ES-I3 (cell line): ENCODE data around the gene ADARB1.

ENCODE experiments used
- H3K36me3 ChIP-seq: 2 replicates; pipeline ENCODE4 v1.6.1; 2013; ENCODE audit warnings: mild to moderate bottlenecking, low read length, control low read depth, moderate library complexity; ENCODE audit not compliant: insufficient read depth
- H3K4me1 ChIP-seq: 2 replicates; pipeline ENCODE4 v1.6.1; 2013; ENCODE audit warnings: mild to moderate bottlenecking, control low read depth, low read length; ENCODE audit not compliant: insufficient read depth
- H3K9ac ChIP-seq: 2 replicates; pipeline ENCODE4 v1.6.1; 2013; ENCODE audit warnings: low read depth, mild to moderate bottlenecking, low read length, moderate library complexity
- H3K9me3 ChIP-seq: 2 replicates; pipeline ENCODE4 v1.6.1; 2013; ENCODE audit warnings: mild to moderate bottlenecking, low read length, moderate library complexity; ENCODE audit not compliant: control insufficient read depth, insufficient read depth

The ADARB1 gene

GRCh38 chr21:45215213-45215612 lies 140.8 kb downstream of the ADARB1 start:
- H3K9me3 ChIP-seq: no peaks in the 10 kb centered on the region
- H3K36me3 ChIP-seq: no peaks in the 10 kb centered on the region
- no peak overlapping the region for H3K9ac ChIP-seq
- no peaks in the 10 kb centered on the region for H3K4me1 ChIP-seq

- no peak overlapping the region for H3K9ac ChIP-seq
- no peaks in the 10 kb centered on the region for H3K36me3 ChIP-seq
- no peaks in the 10 kb centered on the region for H3K9me3 ChIP-seq
These were observed 142.6 kb downstream of the ADARB1 start for GRCh38 chr21:45217010-45217409.

GRCh38 chr21:45219517-45219916 lies 145.1 kb downstream of the ADARB1 start:
- no peak overlapping the region for H3K9ac ChIP-seq
- H3K4me1 ChIP-seq: no peaks in the 10 kb centered on the region
- H3K9me3 ChIP-seq: no peaks in the 10 kb centered on the region
- H3K36me3 ChIP-seq: no peaks in the 10 kb centered on the region

More at GRCh38 chr21:45217010-45217409, 142.6 kb downstream of the ADARB1 start:
- no peaks in the 10 kb centered on the region for H3K4me1 ChIP-seq

GRCh38 chr21:45220071-45220481 lies 145.7 kb downstream of the ADARB1 start:
- Histone ChIP-seq H3K9ac (no peak overlapping the region), H3K4me1 (no peaks in the 10 kb centered on the region), H3K36me3 (no peaks in the 10 kb centered on the region), H3K9me3 (no peaks in the 10 kb centered on the region)

GRCh38 chr21:45220714-45221490 lies 146.5 kb downstream of the ADARB1 start:
- H3K36me3 ChIP-seq: no peaks in the 10 kb centered on the region
- H3K9me3 ChIP-seq: no peaks in the 10 kb centered on the region
- H3K9ac ChIP-seq: no peak overlapping the region
- H3K4me1 ChIP-seq: no peaks in the 10 kb centered on the region

- no peaks in the 10 kb centered on the region for H3K36me3 ChIP-seq
- H3K9me3 ChIP-seq: no peaks in the 10 kb centered on the region
- H3K9ac ChIP-seq: no peak overlapping the region
- peaks cover 4% of the 10 kb centered on the region for H3K4me1 ChIP-seq
These were observed 147.6 kb downstream of the ADARB1 start for GRCh38 chr21:45222001-45222400.

GRCh38 chr21:45223236-45224185 lies 149.1 kb downstream of the ADARB1 start:
- Histone ChIP-seq H3K9me3 (no peaks in the 10 kb centered on the region), H3K36me3 (no peaks in the 10 kb centered on the region), H3K4me1 (peaks cover 9% of the 10 kb centered on the region), H3K9ac (no peak overlapping the region)

- Histone ChIP-seq H3K9me3 (no peaks in the 10 kb centered on the region), H3K4me1 (peaks cover 9% of the 10 kb centered on the region), H3K9ac (no peak overlapping the region), H3K36me3 (no peaks in the 10 kb centered on the region)
These were observed 150.0 kb downstream of the ADARB1 start for GRCh38 chr21:45224189-45224938.

GRCh38 chr21:45225041-45225740 lies 150.8 kb downstream of the ADARB1 start:
- no peak overlapping the region for H3K9ac ChIP-seq
- peaks cover 9% of the 10 kb centered on the region for H3K4me1 ChIP-seq
- no peaks in the 10 kb centered on the region for H3K9me3 ChIP-seq
- H3K36me3 ChIP-seq: no peaks in the 10 kb centered on the region

- Histone ChIP-seq H3K9me3 (no peaks in the 10 kb centered on the region), H3K36me3 (no peaks in the 10 kb centered on the region), H3K4me1 (peaks cover 9% of the 10 kb centered on the region), H3K9ac (no peak overlapping the region)
These were observed 151.5 kb downstream of the ADARB1 start for GRCh38 chr21:45225741-45226327.

- H3K36me3 ChIP-seq: no peaks in the 10 kb centered on the region
- peaks cover 9% of the 10 kb centered on the region for H3K4me1 ChIP-seq
- no peak overlapping the region; the same call in 1 of the 2 replicates for H3K9ac ChIP-seq
- H3K9me3 ChIP-seq: no peaks in the 10 kb centered on the region
These were observed 152.4 kb downstream of the ADARB1 start for GRCh38 chr21:45226540-45227326.

- Histone ChIP-seq H3K9ac (no peak overlapping the region), H3K9me3 (no peaks in the 10 kb centered on the region), H3K36me3 (no peaks in the 10 kb centered on the region), H3K4me1 (peaks cover 9% of the 10 kb centered on the region)
These were observed 153.4 kb downstream of the ADARB1 start for GRCh38 chr21:45227735-45228134.

- H3K9me3 ChIP-seq: no peaks in the 10 kb centered on the region
- no peak overlapping the region for H3K9ac ChIP-seq
- H3K4me1 ChIP-seq: peaks cover 9% of the 10 kb centered on the region
- H3K36me3 ChIP-seq: no peaks in the 10 kb centered on the region
These were observed 153.8 kb downstream of the ADARB1 start for GRCh38 chr21:45228171-45228641.
